ENCODE data around the gene MAGOH. TPM values are rescaled to one million over a fixed set of nuclear protein-coding genes. Genes with fewer than 3 reads are reported as not detected.

MAGOH gene
- total RNA-seq, 1 donor = 24.2 TPM

DNA sequence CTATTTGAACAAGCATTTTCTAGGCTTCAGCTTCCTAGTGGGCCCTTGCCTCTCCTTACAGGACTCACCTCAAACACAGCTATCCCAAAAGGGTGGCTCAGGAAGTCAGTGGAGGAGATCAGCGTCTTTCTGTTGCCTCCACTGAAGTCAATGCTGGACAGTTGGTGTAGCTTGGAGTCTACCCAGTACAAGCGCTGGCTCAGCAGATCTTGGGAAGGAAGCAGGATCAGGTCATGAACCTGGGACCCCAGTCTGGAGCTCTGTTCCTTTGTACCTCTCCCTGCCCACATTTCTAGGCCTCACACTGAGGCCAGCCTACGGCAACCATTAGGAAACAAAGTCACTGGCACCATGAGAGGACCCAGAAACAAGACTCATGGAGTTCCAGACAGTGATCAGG lies 23.7 kb upstream of the MAGOH start:
- TF ChIP-seq, protein P1, sequence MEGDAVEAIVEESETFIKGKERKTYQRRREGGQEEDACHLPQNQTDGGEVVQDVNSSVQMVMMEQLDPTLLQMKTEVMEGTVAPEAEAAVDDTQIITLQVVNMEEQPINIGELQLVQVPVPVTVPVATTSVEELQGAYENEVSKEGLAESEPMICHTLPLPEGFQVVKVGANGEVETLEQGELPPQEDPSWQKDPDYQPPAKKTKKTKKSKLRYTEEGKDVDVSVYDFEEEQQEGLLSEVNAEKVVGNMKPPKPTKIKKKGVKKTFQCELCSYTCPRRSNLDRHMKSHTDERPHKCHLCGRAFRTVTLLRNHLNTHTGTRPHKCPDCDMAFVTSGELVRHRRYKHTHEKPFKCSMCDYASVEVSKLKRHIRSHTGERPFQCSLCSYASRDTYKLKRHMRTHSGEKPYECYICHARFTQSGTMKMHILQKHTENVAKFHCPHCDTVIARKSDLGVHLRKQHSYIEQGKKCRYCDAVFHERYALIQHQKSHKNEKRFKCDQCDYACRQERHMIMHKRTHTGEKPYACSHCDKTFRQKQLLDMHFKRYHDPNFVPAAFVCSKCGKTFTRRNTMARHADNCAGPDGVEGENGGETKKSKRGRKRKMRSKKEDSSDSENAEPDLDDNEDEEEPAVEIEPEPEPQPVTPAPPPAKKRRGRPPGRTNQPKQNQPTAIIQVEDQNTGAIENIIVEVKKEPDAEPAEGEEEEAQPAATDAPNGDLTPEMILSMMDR (IDR thresholded peaks at IDR 0.05; ENCODE audit: insufficient read depth, low read length) = no peak
- H3K4me3 ChIP-seq (ENCODE audit: low read depth, low read length) = no peak overlapping the region
- DNase-seq (ENCODE audit: low read depth) = no peak

GRCh38 chr1:53260631-53261247 lies 22.4 kb upstream of the MAGOH start:
- TF ChIP-seq, protein P1 (IDR thresholded peaks at IDR 0.05; ENCODE audit: insufficient read depth, low read length) = no peak
- no peak for DNase-seq (ENCODE audit: low read depth)
- no peak overlapping the region for H3K4me3 ChIP-seq (ENCODE audit: low read depth, low read length)

DNA sequence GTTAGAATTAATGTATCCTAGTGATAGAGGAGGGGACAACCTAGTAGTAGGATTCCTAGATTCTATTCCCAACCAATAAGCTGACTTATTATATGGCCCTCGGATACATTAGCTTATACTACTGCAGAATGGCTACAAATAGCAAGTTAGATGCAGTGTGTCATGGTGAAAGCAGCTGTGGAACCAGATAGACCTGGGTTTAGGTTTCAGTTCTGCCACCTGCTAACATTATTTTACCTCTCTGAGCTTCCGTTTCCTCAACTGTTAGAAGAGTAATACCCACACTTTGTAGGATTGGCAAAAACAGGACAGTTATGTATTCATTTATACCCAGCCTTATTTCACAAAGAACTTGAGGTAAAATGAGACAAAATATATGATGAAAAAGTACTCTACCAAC lies 21.6 kb upstream of the MAGOH start:
- TF ChIP-seq, protein P1 (IDR thresholded peaks at IDR 0.05; ENCODE audit: insufficient read depth, low read length) = no peak

DNA sequence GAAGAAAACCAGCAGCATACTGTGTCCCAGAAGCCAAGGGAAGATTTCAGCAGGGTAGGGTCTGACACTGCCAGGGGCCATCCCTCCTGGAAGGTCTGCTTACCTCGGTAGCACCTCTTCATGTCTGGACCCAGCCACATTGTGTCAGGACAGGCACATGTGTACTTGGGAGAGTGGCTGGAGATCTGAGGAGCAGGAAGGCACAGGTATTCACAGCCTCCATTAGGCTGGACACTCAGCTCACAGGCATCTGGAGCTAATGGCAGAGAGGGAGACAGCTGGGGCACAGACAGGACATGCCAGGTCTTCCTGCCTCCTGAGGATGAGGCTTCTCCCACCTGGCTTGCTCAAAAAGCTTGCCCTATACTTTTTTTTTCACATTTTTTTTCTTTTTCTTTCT lies 19.9 kb upstream of the MAGOH start:
- no peak for DNase-seq (ENCODE audit: low read depth)
- no peak overlapping the region for H3K4me3 ChIP-seq (ENCODE audit: low read depth, low read length)
- TF ChIP-seq, protein P1 (IDR thresholded peaks at IDR 0.05; ENCODE audit: insufficient read depth, low read length) = no peak

More for the DNA sequence above, 21.6 kb upstream of the MAGOH start:
- no peak for DNase-seq (ENCODE audit: low read depth)
- H3K4me3 ChIP-seq (ENCODE audit: low read depth, low read length) = no peak overlapping the region

DNA sequence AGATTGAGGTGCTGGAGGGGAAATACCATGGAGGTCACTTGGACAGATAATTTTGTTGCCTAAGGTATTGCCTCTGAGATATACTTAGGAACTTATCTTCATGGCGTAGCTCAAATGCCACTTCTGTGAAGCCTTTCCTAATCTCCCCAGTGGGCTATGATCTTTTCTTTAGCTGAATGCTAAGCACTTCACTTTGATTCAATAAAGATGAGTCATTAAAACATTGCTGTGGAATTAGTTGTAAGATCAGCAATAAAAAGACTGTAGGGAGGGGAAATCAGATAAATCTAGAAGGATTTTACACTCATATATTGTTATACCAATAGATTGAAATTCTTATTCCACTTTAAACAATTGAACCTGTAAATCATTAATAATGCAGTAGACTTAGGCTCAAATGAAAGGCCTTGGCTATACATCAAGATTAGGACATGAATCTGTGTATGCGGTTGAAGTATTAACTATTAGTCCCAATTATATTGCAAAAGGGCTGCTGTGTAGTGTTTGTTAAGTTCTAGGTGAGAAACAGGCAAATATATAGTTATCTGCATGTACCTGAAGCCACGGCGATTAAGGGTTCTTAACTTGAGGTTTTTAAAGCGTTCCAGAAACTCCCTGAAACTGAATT lies 19.2 kb upstream of the MAGOH start:
- no peak overlapping the region for H3K4me3 ChIP-seq (ENCODE audit: low read depth, low read length)
- TF ChIP-seq, protein P1 (IDR thresholded peaks at IDR 0.05; ENCODE audit: insufficient read depth, low read length) = no peak
- no peak for DNase-seq (ENCODE audit: low read depth)

GRCh38 chr1:53256511-53257453 lies 18.5 kb upstream of the MAGOH start:
- DNase-seq (ENCODE audit: low read depth) = no peak
- TF ChIP-seq, protein P1 (IDR thresholded peaks at IDR 0.05; ENCODE audit: insufficient read depth, low read length) = no peak
- H3K4me3 ChIP-seq (ENCODE audit: low read depth, low read length) = no peak overlapping the region

Data from fibroblast of the aortic adventitia (primary cell).